ENCODE measurements around the gene ARSI. TPM values are rescaled to one million over a fixed set of nuclear protein-coding genes. Genes with fewer than 3 reads are reported as not detected.

Gene ARSI
- total and polyA plus RNA-seq, 8 donors, result 0.14 to 0.87 (median 0.24) TPM; not detected in 3

- H3K9me3 ChIP-seq, result no peaks in the 10 kb centered on the region
- no peak for FAIRE-seq
- no peak overlapping the region for H3K4me3 ChIP-seq
- H3K27me3 ChIP-seq, result peaks cover 0 to 3% (median 0%) of the 10 kb centered on the region in 4 donors
- H3K4me1 ChIP-seq, result peaks cover 0 to 4% (median 0%) of the 10 kb centered on the region in 3 donors
- H3K36me3 ChIP-seq, result no peaks in the 10 kb centered on the region
- DNase-seq, result peak in 1 of 6 donors; percentile 19
- TF ChIP-seq CTCF (IDR thresholded peaks at IDR 0.05), result no peak
- 71 to 85% methylated on average over 4 of the region's 4 CpGs for WGBS, 2 donors
- intact Hi-C loops (cut with DNase I), result no loop called here
- H3K27ac ChIP-seq, result no peak overlapping the region
- no peak for ATAC-seq
Observed at GRCh38 chr5:150306775-150307174, 4.1 kb upstream of the ARSI start.

- Histone ChIP-seq H3K4me1 (peaks cover 0 to 4% (median 0%) of the 10 kb centered on the region in 3 donors), H3K27ac (no peak overlapping the region), H3K4me3 (no peak overlapping the region), H3K27me3 (peaks cover 0 to 6% (median 0%) of the 10 kb centered on the region in 4 donors), H3K9me3 (no peaks in the 10 kb centered on the region), H3K36me3 (no peaks in the 10 kb centered on the region)
- no peak for TF ChIP-seq CTCF (IDR thresholded peaks at IDR 0.05)
- WGBS, 2 donors, result 32 to 38% methylated on average over 1 of the region's 1 CpG
- DNase-seq (no peak), FAIRE-seq (no peak), ATAC-seq (no peak)
- intact Hi-C loops (cut with DNase I), result no loop called here
Observed at GRCh38 chr5:150305557-150305956, 2.9 kb upstream of the ARSI start.

- no peaks in the 10 kb centered on the region for H3K36me3 ChIP-seq
- H3K27me3 ChIP-seq, result peaks cover 0 to 6% (median 0%) of the 10 kb centered on the region in 4 donors
- H3K4me3 ChIP-seq, result no peak overlapping the region
- intact Hi-C loops (cut with DNase I), result no loop called here
- H3K27ac ChIP-seq, result no peak overlapping the region
- 82 to 88% methylated on average over 2 of the region's 2 CpGs for WGBS, 2 donors
- no peaks in the 10 kb centered on the region for H3K9me3 ChIP-seq
- DNase-seq (no peak), FAIRE-seq (no peak), ATAC-seq (no peak)
- TF ChIP-seq CTCF (IDR thresholded peaks at IDR 0.05), result no peak
- H3K4me1 ChIP-seq, result peaks cover 0 to 4% (median 0%) of the 10 kb centered on the region in 3 donors
Observed at GRCh38 chr5:150305095-150305494, 2.4 kb upstream of the ARSI start.

- Histone ChIP-seq H3K36me3 (no peaks in the 10 kb centered on the region), H3K4me3 (no peak overlapping the region), H3K9me3 (no peaks in the 10 kb centered on the region), H3K27me3 (peaks cover 0 to 6% (median 0%) of the 10 kb centered on the region in 4 donors), H3K4me1 (peaks cover 0 to 4% (median 0%) of the 10 kb centered on the region in 3 donors), H3K27ac (no peak overlapping the region)
- ATAC-seq (no peak), DNase-seq (peak in 1 of 6 donors; percentile 30), FAIRE-seq (no peak)
- WGBS, 2 donors, result 77% methylated on average over 4 of the region's 4 CpGs
- no peak for TF ChIP-seq CTCF (IDR thresholded peaks at IDR 0.05)
- intact Hi-C loops (cut with DNase I), result no loop called here
Observed at GRCh38 chr5:150304481-150305081, 1.9 kb upstream of the ARSI start.

- Histone ChIP-seq H3K9me3 (no peaks in the 10 kb centered on the region), H3K36me3 (no peaks in the 10 kb centered on the region), H3K4me1 (peaks cover 0 to 4% (median 0%) of the 10 kb centered on the region in 3 donors), H3K27ac (no peak overlapping the region), H3K27me3 (peaks cover 0 to 6% (median 0%) of the 10 kb centered on the region in 4 donors), H3K4me3 (no peak overlapping the region)
- 69 to 78% methylated on average over 7 of the region's 7 CpGs for WGBS, 2 donors
- intact Hi-C loops (cut with DNase I), result no loop called here
- DNase-seq (peak in 1 of 6 donors; percentile 12), ATAC-seq (peak in 1 of 4 donors; percentile 9), FAIRE-seq (no peak)
- no peak for TF ChIP-seq CTCF (IDR thresholded peaks at IDR 0.05)
Observed at GRCh38 chr5:150303660-150304386, 1.1 kb upstream of the ARSI start.

Measured in pancreas (tissue), 10 donors.